K562 (cell line): Measurements from ENCODE around the gene JUNB. TPM values are rescaled to one million over a fixed set of nuclear protein-coding genes. Genes with fewer than 3 reads are reported as not detected.
A peak's percentile ranks its signal among the peaks of the same experiment; 100 is the strongest.

Source experiments
- AFF4 ChIP-seq: sonication (generic); formaldehyde crosslinking; IDR thresholded peaks from 2 replicates; pipeline ENCODE4 v1.8.0; 2023; ENCODE audit warnings: mild to moderate bottlenecking, missing genetic modification reagents
- ARID3A ChIP-seq: IDR thresholded peaks from 2 replicates; pipeline ENCODE4 v1.6.1; 2012; ENCODE audit warnings: low read depth, low read length, improper control_type of control experiment, borderline replicate concordance
- CAMTA2 ChIP-seq: fragments of 250-450 bp; sonication (Bioruptor Pico); conservative IDR thresholded peaks from 2 replicates; pipeline ENCODE4 v1.5.1; 2022
- CBFA2T3 ChIP-seq: fragments of 450-650 bp; IDR thresholded peaks from 2 replicates; pipeline ENCODE4 v1.6.1; 2017
- CBX3 ChIP-seq, 2 experiments: IDR thresholded peaks; 1 replicate in 1 of 2; 2 replicates in 1 of 2; pipeline ENCODE4 v1.6.1; 2012; ENCODE audit warnings: inconsistent platforms in 2 of 2, low read length in 2 of 2, borderline replicate concordance in 1 of 2, control low read depth in 1 of 2
- CXXC5 ChIP-seq: fragments of 250-450 bp; sonication (Bioruptor Pico); IDR thresholded peaks from 2 replicates; pipeline ENCODE4 v1.8.0; 2022; ENCODE audit warnings: inconsistent platforms, mild to moderate bottlenecking, moderate library complexity
- MEF2A ChIP-seq: IDR thresholded peaks from 2 replicates; pipeline ENCODE4 v1.6.1; 2011; ENCODE audit warnings: low read depth, mild to moderate bottlenecking, low read length, moderate library complexity; ENCODE audit not compliant: control insufficient read depth
- NCOA6 ChIP-seq: fragments of 450-650 bp; IDR thresholded peaks from 2 replicates; pipeline ENCODE4 v1.6.1; 2017; ENCODE audit warnings: mild to moderate bottlenecking
- NFATC3 ChIP-seq: fragments of 450-650 bp; IDR thresholded peaks from 2 replicates; pipeline ENCODE4 v1.6.1; 2017; ENCODE audit warnings: mild to moderate bottlenecking
- SIX5 ChIP-seq, 2 experiments: IDR thresholded peaks; 2 replicates each; pipeline ENCODE4 v1.6.1; 2011; ENCODE audit warnings: low read length in 2 of 2, borderline replicate concordance in 1 of 2, low read depth in 1 of 2, mild to moderate bottlenecking in 1 of 2, moderate library complexity in 1 of 2; ENCODE audit not compliant: insufficient read depth in 1 of 2
- SNRNP70 ChIP-seq: fragments of 200-400 bp; formaldehyde crosslinking; optimal IDR thresholded peaks from 2 replicates; pipeline ENCODE3; 2017; ENCODE audit warnings: low read depth, low read length
- TCF7L2 ChIP-seq: fragments of 150-350 bp; IDR thresholded peaks from 2 replicates; pipeline ENCODE4 v1.6.1; 2016; ENCODE audit warnings: low read depth, mild to moderate bottlenecking, low read length, moderate library complexity
- TEAD4 ChIP-seq, 2 experiments: sonication (generic) in 1 of 2; formaldehyde crosslinking in 1 of 2; IDR thresholded peaks; 2 replicates each; pipeline versions ENCODE4 v1.6.1 to v1.8.0; 2012 to 2022; ENCODE audit warnings: borderline replicate concordance in 1 of 2, inconsistent platforms in 1 of 2, low read length in 1 of 2, mild to moderate bottlenecking in 1 of 2, missing genetic modification reagents in 1 of 2
- ZKSCAN1 ChIP-seq: fragments of 150-350 bp; IDR thresholded peaks from 2 replicates; pipeline ENCODE4 v1.6.1; 2016; ENCODE audit warnings: low read depth, low read length
- ZNF212 ChIP-seq: fragments of 450-650 bp; formaldehyde crosslinking; IDR thresholded peaks from 2 replicates; pipeline ENCODE4 v1.4.0; 2020; ENCODE audit warnings: mild to moderate bottlenecking
- polyA plus RNA-seq, 8 experiments: library from polyadenylated mRNA; depleted of rRNA in 4 of 8; stranded (reverse) in 5 of 8; unstranded in 3 of 8; fragments of >200 nt; fragmentation: Nextera tagmentation in 2 of 8; fragmentation: Illumina TruSeq in 1 of 8; extraction: Ambion mirVana in 2 of 8; extraction: Trizol in 1 of 8; gene quantifications; 2 replicates each; pipeline versions ENCODE4 v1.2.1 to v1.2.3, GENCODE V29; 2011 to 2014; ENCODE audit warnings: inconsistent platforms in 1 of 8, missing spikeins in 1 of 8
- total RNA-seq, 7 experiments: library from RNA; depleted of rRNA in 6 of 7; stranded (reverse); fragments of >200 nt in 6 of 7; fragmentation: Illumina TruSeq in 2 of 7; extraction: Trizol in 2 of 7; gene quantifications; 2 replicates each; pipeline versions ENCODE4 v1.2.1 to v1.2.3, GENCODE V29; 2011 to 2021; ENCODE audit warnings: low replicate concordance in 1 of 7
- TF ChIP-seq, protein P1 (sequence below): fragments of 450-650 bp; IDR thresholded peaks from 2 replicates; pipeline ENCODE4 v1.7.1; 2018; ENCODE audit warnings: mild to moderate bottlenecking, low read depth; ENCODE audit not compliant: partially characterized antibody
- TF ChIP-seq, protein P2 (sequence below): fragments of 450-650 bp; formaldehyde crosslinking; IDR thresholded peaks from 2 replicates; pipeline ENCODE4 v1.4.0; 2020; ENCODE audit warnings: mild to moderate bottlenecking, mixed read lengths

JUNB gene
- total and polyA plus RNA-seq, 9 of the 15 experiments (the other 6 are each of a cell fraction or from before 2014, with no cell fraction given) = 0.23 to 88.1 (median 13.1) TPM

GRCh38 chr19:12757544-12758274, 33.6 kb upstream of the JUNB start (continued):
- no peak for TF ChIP-seq TCF7L2
- peak; percentile 74 for TF ChIP-seq NCOA6
- no peak for TF ChIP-seq SNRNP70
- TF ChIP-seq CBX3 (IDR thresholded peaks at IDR 0.05; ENCODE audit: borderline replicate concordance in 1 of 2, low read length in 2 of 2) = no peak
- 0 out of 2 replicates have a peak, but pooled peaks have one; percentile 33 for TF ChIP-seq AFF4
- TF ChIP-seq MEF2A = no peak
- TF ChIP-seq ARID3A = no peak
- TF ChIP-seq NFATC3 = no peak
- TF ChIP-seq ZNF212 (CRISPR knock-in tag) = no peak
- peak; percentile 17; the same call in 1 of the 2 replicates for TF ChIP-seq ZKSCAN1
- TF ChIP-seq TEAD4 (IDR thresholded peaks at IDR 0.05; ENCODE audit: low read length) = no peak
- TF ChIP-seq TEAD4 (CRISPR knock-in tag; IDR thresholded peaks at IDR 0.05; ENCODE audit: borderline replicate concordance) = no peak
- TF ChIP-seq, protein P1, sequence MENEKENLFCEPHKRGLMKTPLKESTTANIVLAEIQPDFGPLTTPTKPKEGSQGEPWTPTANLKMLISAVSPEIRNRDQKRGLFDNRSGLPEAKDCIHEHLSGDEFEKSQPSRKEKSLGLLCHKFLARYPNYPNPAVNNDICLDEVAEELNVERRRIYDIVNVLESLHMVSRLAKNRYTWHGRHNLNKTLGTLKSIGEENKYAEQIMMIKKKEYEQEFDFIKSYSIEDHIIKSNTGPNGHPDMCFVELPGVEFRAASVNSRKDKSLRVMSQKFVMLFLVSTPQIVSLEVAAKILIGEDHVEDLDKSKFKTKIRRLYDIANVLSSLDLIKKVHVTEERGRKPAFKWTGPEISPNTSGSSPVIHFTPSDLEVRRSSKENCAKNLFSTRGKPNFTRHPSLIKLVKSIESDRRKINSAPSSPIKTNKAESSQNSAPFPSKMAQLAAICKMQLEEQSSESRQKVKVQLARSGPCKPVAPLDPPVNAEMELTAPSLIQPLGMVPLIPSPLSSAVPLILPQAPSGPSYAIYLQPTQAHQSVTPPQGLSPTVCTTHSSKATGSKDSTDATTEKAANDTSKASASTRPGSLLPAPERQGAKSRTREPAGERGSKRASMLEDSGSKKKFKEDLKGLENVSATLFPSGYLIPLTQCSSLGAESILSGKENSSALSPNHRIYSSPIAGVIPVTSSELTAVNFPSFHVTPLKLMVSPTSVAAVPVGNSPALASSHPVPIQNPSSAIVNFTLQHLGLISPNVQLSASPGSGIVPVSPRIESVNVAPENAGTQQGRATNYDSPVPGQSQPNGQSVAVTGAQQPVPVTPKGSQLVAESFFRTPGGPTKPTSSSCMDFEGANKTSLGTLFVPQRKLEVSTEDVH = no peak
- no peak for TF ChIP-seq SIX5 (IDR thresholded peaks at IDR 0.05; ENCODE audit: borderline replicate concordance in 1 of 2, insufficient read depth in 1 of 2, low read depth in 1 of 2, low read length in 2 of 2)
- 0 out of 2 replicates have a peak, but pooled peaks have one; percentile 20 for TF ChIP-seq CBFA2T3
- TF ChIP-seq, protein P2, sequence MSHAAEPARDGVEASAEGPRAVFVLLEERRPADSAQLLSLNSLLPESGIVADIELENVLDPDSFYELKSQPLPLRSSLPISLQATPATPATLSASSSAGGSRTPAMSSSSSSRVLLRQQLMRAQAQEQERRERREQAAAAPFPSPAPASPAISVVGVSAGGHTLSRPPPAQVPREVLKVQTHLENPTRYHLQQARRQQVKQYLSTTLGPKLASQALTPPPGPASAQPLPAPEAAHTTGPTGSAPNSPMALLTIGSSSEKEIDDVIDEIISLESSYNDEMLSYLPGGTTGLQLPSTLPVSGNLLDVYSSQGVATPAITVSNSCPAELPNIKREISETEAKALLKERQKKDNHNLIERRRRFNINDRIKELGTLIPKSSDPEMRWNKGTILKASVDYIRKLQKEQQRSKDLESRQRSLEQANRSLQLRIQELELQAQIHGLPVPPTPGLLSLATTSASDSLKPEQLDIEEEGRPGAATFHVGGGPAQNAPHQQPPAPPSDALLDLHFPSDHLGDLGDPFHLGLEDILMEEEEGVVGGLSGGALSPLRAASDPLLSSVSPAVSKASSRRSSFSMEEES = no peak
- no peak for TF ChIP-seq CAMTA2 (CRISPR knock-in tag)
- peak; percentile 75 for TF ChIP-seq CXXC5 (CRISPR knock-in tag)
